HepG2 (cell line): ENCODE data around the gene PDCD5. TPM values are rescaled to one million over a fixed set of nuclear protein-coding genes. Genes with fewer than 3 reads are reported as not detected.

ENCODE experiments used
- ATAC-seq: fragments of 200-7000 bp; cut with Tn5 transposase; 3 replicates; pipeline ENCODE4 v1.9.1; 2020; ENCODE audit warnings: mild to moderate bottlenecking, moderate library complexity
- BruUV-seq: library from RNA; stranded (reverse); fragments of 400-500 nt; replicated peaks from 2 replicates; lab custom pipeline; 2021; lab: Mats Ljungman, UMichigan
- CTCF ChIA-PET: fragments of 300-600 bp; formaldehyde crosslinking; extraction: SDS; loops from one replicate; lab custom pipeline; 2021; ENCODE audit warnings: low total read pairs, inconsistent platforms, low intra/inter-chr PET ratio; lab: Yijun Ruan, JAX
- POLR2A ChIA-PET: fragments of 350-600 bp; sonication (Branson Sonifier 250); formaldehyde crosslinking; loops from one replicate; lab custom pipeline; 2020; ENCODE audit warnings: antibody characterized with exemption, inconsistent platforms; lab: Yijun Ruan, JAX
- DNase-seq: peaks from one replicate; pipeline ENCODE4 v3.0.0-alpha.2; 2015; ENCODE audit warnings: low spot score
- FAIRE-seq: peaks from 3 replicates; lab custom pipeline; 2011; peaks lifted over from hg19 to GRCh38; lab: Jason Lieb, UNC
- H2AFZ ChIP-seq: one replicate; pipeline ENCODE4 v1.6.1; 2011; ENCODE audit warnings: low read length, inconsistent platforms
- H3K27ac ChIP-seq: fragments of 300-600 bp; 3 replicates; pipeline ENCODE4 v1.8.0; 2011; ENCODE audit warnings: mixed run types, mild to moderate bottlenecking, mixed read lengths, low read length, inconsistent platforms; ENCODE audit not compliant: insufficient read depth; ENCODE audit errors: extremely low read length
- H3K27me3 ChIP-seq, 2 experiments: fragments of 200-600 bp in 1 of 2; 2 replicates in 1 of 2; 3 replicates in 1 of 2; pipeline versions ENCODE4 v1.6.0 to v1.8.0; 2011; ENCODE audit warnings: low read length in 2 of 2, mild to moderate bottlenecking in 2 of 2, moderate library complexity in 2 of 2, inconsistent platforms in 1 of 2; ENCODE audit not compliant: insufficient read depth in 2 of 2, control insufficient read depth in 1 of 2
- H3K36me3 ChIP-seq, 2 experiments: fragments of 200-600 bp in 1 of 2; replicated peaks in 1 of 2; 2 replicates in 1 of 2; 3 replicates in 1 of 2; pipeline versions ENCODE4 v1.5.1 to v1.8.0; 2011; ENCODE audit warnings: low read length in 2 of 2, inconsistent platforms in 1 of 2; ENCODE audit not compliant: insufficient read depth in 2 of 2, control insufficient read depth in 1 of 2
- H3K4me1 ChIP-seq: 2 replicates; pipeline ENCODE4 v1.5.1; 2012; ENCODE audit warnings: low read length, inconsistent platforms; ENCODE audit not compliant: insufficient read depth
- H3K4me2 ChIP-seq: 2 replicates; pipeline ENCODE4 v1.6.0; 2011; ENCODE audit warnings: low read depth, low read length, inconsistent platforms
- H3K4me3 ChIP-seq, 3 experiments: fragments of 200-600 bp in 1 of 3; sonication (generic), shearing (Covaris generic) in 1 of 3; replicated peaks in 1 of 3; 2 replicates each; pipeline ENCODE4 v1.5.1; 2011 to 2016; ENCODE audit warnings: low read length in 3 of 3, inconsistent platforms in 2 of 3, low read depth in 2 of 3, mild to moderate bottlenecking in 2 of 3, control low read depth in 1 of 3, mixed read lengths in 1 of 3; ENCODE audit not compliant: insufficient read depth in 1 of 3
- H3K79me2 ChIP-seq: one replicate; pipeline ENCODE4 v1.6.1; 2011; ENCODE audit warnings: low read length, inconsistent platforms; ENCODE audit not compliant: insufficient read depth
- H3K9ac ChIP-seq: 2 replicates; pipeline ENCODE4 v1.6.0; 2011; ENCODE audit warnings: mild to moderate bottlenecking, low read depth, low read length, inconsistent platforms; ENCODE audit not compliant: insufficient read depth
- H3K9me3 ChIP-seq: 2 replicates; pipeline ENCODE4 v1.5.1; 2012; ENCODE audit warnings: mild to moderate bottlenecking, low read length
- H4K20me1 ChIP-seq: 2 replicates; pipeline ENCODE4 v1.6.0; 2011; ENCODE audit warnings: inconsistent platforms, mild to moderate bottlenecking, low read length, moderate library complexity; ENCODE audit not compliant: insufficient read depth
- CREB1 ChIP-seq, 2 experiments: fragments of 450-650 bp in 1 of 2; IDR thresholded peaks; 2 replicates each; pipeline ENCODE4 v1.6.1; 2016 to 2017; ENCODE audit warnings: control low read depth in 1 of 2, mild to moderate bottlenecking in 1 of 2, missing compliant biosample characterization in 1 of 2, missing genetic modification characterization in 1 of 2
- GFI1 ChIP-seq: sonication (generic); formaldehyde crosslinking; IDR thresholded peaks from 2 replicates; pipeline ENCODE4 v1.5.0; 2020; ENCODE audit warnings: missing genetic modification reagents, mild to moderate bottlenecking, borderline replicate concordance
- HNRNPH1 ChIP-seq: fragments of 200-400 bp; formaldehyde crosslinking; optimal IDR thresholded peaks from 2 replicates; pipeline ENCODE3; 2017; ENCODE audit warnings: mild to moderate bottlenecking, low read depth, low read length
- MAFF ChIP-seq: IDR thresholded peaks from 2 replicates; pipeline ENCODE4 v1.6.1; 2011; ENCODE audit warnings: low read depth, low read length, improper control_type of control experiment
- MIER2 ChIP-seq: IDR thresholded peaks from 2 replicates; pipeline ENCODE4 v1.6.1; 2016; ENCODE audit warnings: missing biosample characterization, missing genetic modification reagents
- RFX1 ChIP-seq: fragments of 450-650 bp; IDR thresholded peaks from 2 replicates; pipeline ENCODE4 v1.6.1; 2017
- RFXAP ChIP-seq: sonication (generic); formaldehyde crosslinking; IDR thresholded peaks from 2 replicates; pipeline ENCODE4 v1.4.0; 2020; ENCODE audit warnings: missing genetic modification reagents, borderline replicate concordance
- SPEN ChIP-seq: sonication (generic); formaldehyde crosslinking; IDR thresholded peaks from 2 replicates; pipeline ENCODE4 v1.5.1; 2020; ENCODE audit warnings: low read depth, mild to moderate bottlenecking, missing genetic modification reagents
- SRSF1 ChIP-seq: fragments of 200-400 bp; formaldehyde crosslinking; optimal IDR thresholded peaks from 2 replicates; pipeline ENCODE3; 2017; ENCODE audit warnings: mild to moderate bottlenecking, low read depth, low read length, moderate library complexity
- ZBTB25 ChIP-seq: IDR thresholded peaks from 2 replicates; pipeline ENCODE4 v1.6.1; 2018; ENCODE audit warnings: missing genetic modification reagents
- ZBTB43 ChIP-seq: sonication (generic); formaldehyde crosslinking; conservative IDR thresholded peaks from 2 replicates; pipeline ENCODE4 v1.4.0; 2020; ENCODE audit warnings: missing genetic modification reagents
- ZNF138 ChIP-seq: sonication (generic); formaldehyde crosslinking; IDR thresholded peaks from 2 replicates; pipeline ENCODE4 v1.5.0; 2020; ENCODE audit warnings: mild to moderate bottlenecking, low read depth, missing genetic modification reagents
- ZNF460 ChIP-seq: sonication (generic); formaldehyde crosslinking; IDR thresholded peaks from 2 replicates; pipeline ENCODE4 v1.5.1; 2020; ENCODE audit warnings: missing genetic modification reagents, mild to moderate bottlenecking, borderline replicate concordance
- WGBS: methylation state at CpG from one replicate; pipeline ENCODE4 v1.1.6; 2017; ENCODE audit warnings: low lambda C conversion rate; 5-methylcytosine and 5-hydroxymethylcytosine counted together
- in situ Hi-C: cut with HindIII; loops from 2 replicates; pipeline ENCODE4 v1.10.0; 2017; ENCODE audit warnings: low pct_unique_long_range_greater_than_20kb; ENCODE audit not compliant: extremely low pct_ligation_motif_present
- intact Hi-C: fragments of 100-400 bp; cut with micrococcal nuclease; formaldehyde crosslinking; loops from one replicate; pipeline ENCODE4 v1.10.0; 2022; ENCODE audit not compliant: unreplicated experiment
- polyA plus RNA-seq, 8 experiments: library from polyadenylated mRNA; depleted of rRNA in 3 of 8; stranded (reverse) in 7 of 8; unstranded in 1 of 8; fragments of >200 nt; fragmentation: Illumina TruSeq in 4 of 8; extraction: Trizol in 4 of 8; gene quantifications; 2 replicates each; pipeline versions ENCODE4 v1.2.1 to v1.2.3, GENCODE V29; 2011 to 2016; ENCODE audit warnings: low read depth in 4 of 8, missing spikeins in 1 of 8, mixed read lengths in 1 of 8; ENCODE audit not compliant: insufficient read depth in 1 of 8
- total RNA-seq, 5 experiments: library from RNA; depleted of rRNA; stranded (reverse); fragments of >200 nt; fragmentation: Illumina TruSeq; extraction: Trizol; gene quantifications; 2 replicates each; pipeline ENCODE4 v1.2.3, GENCODE V29; 2016; ENCODE audit warnings: low read depth in 1 of 5

The PDCD5 gene
- total and polyA plus RNA-seq, 2 of the 13 experiments (the other 11 are each of a cell fraction or from before 2014, with no cell fraction given) = 56.3 to 332 TPM

- no peak for TF ChIP-seq SPEN (CRISPR knock-in tag)
- no peak for TF ChIP-seq MIER2 (CRISPR knock-in tag)
Observed at GRCh38 chr19:32555786-32556185, 25.2 kb upstream of the PDCD5 start (continued).

GRCh38 chr19:32558607-32559228 lies 22.3 kb upstream of the PDCD5 start:
- no TSS peak for BruUV-seq
- TF ChIP-seq HNRNPH1 (no peak), RFX1 (peak; percentile 22; the same call in 1 of the 2 replicates), ZNF460 (CRISPR knock-in tag) (no peak)
- no peak for FAIRE-seq

GRCh38 chr19:32563761-32564160 lies 17.2 kb upstream of the PDCD5 start:
- ChIA-PET CTCF (no interaction called here), POLR2A (no interaction called here)
- Histone ChIP-seq H3K4me3 (no peak overlapping the region), H3K27me3 (no peaks in the 10 kb centered on the region), H3K36me3 (no peaks in the 10 kb centered on the region), H3K9me3 (no peaks in the 10 kb centered on the region), H3K9ac (no peak overlapping the region), H4K20me1 (no peaks in the 10 kb centered on the region), H3K4me2 (no peak overlapping the region), H3K27ac (no peak overlapping the region), H3K79me2 (no peaks in the 10 kb centered on the region), H2AFZ (no peak overlapping the region), H3K4me1 (no peaks in the 10 kb centered on the region)
- DNase-seq (no peak), ATAC-seq (no peak), FAIRE-seq (no peak)
- BruUV-seq = no TSS peak
- WGBS = 68% methylated on average over 9 of the region's 9 CpGs
- in situ Hi-C loops = loop anchor here (10.0 kb wide), 2 partner anchors 269 to 1889 kb away; no protein-coding TSS in a partner anchor
- intact Hi-C loops = no loop called here
- TF ChIP-seq ZBTB25 (CRISPR knock-in tag) = no peak
- no peak for TF ChIP-seq CREB1 (IDR thresholded peaks at IDR 0.05)
- no peak for TF ChIP-seq CREB1 (CRISPR knock-in tag; IDR thresholded peaks at IDR 0.05)
- TF ChIP-seq GFI1 (CRISPR knock-in tag) = no peak
- no peak for TF ChIP-seq MAFF
- TF ChIP-seq SRSF1 = no peak
- TF ChIP-seq ZBTB43 (CRISPR knock-in tag) = no peak
- no peak for TF ChIP-seq RFXAP (CRISPR knock-in tag)
- no peak for TF ChIP-seq ZNF138 (CRISPR knock-in tag)

More at GRCh38 chr19:32558607-32559228, 22.3 kb upstream of the PDCD5 start:
- no peaks in the 10 kb centered on the region for H3K79me2 ChIP-seq
- POLR2A ChIA-PET = no interaction called here
- H4K20me1 ChIP-seq = no peaks in the 10 kb centered on the region
- no peaks in the 10 kb centered on the region for H3K9me3 ChIP-seq
- no peak for DNase-seq
- H3K4me3 ChIP-seq = no peak overlapping the region
- no peak overlapping the region for H3K27ac ChIP-seq
- 26% methylated on average over 10 of the region's 10 CpGs for WGBS
- no peaks in the 10 kb centered on the region for H3K27me3 ChIP-seq
- in situ Hi-C loops (no loop called here), intact Hi-C loops (no loop called here)
- H3K9ac ChIP-seq = no peak overlapping the region
- CTCF ChIA-PET = no interaction called here
- no peak overlapping the region for H3K4me2 ChIP-seq
- no peak for ATAC-seq
- no peak overlapping the region for H2AFZ ChIP-seq
- no peaks in the 10 kb centered on the region for H3K36me3 ChIP-seq
- H3K4me1 ChIP-seq = no peaks in the 10 kb centered on the region
